ENCODE results near the gene COL18A1.

The COL18A1 gene

DNA sequence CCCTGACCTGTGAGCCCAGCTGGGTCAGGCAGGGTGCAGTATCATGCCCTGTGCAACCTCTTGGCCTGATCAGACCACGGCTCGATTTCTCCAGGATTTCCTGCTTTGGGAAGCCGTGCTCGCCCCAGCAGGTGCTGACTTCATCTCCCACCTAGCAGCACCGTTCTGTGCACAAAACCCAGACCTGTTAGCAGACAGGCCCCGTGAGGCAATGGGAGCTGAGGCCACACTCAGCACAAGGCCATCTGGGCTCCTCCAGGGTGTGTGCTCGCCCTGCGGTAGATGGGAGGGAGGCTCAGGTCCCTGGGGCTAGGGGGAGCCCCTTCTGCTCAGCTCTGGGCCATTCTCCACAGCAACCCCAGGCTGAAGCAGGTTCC is 107.6 kb downstream of the COL18A1 start:
- Mint-ChIP-seq H3K9me3 (no peaks in the 10 kb centered on the region), H3K4me3 (no peak overlapping the region), H3K36me3 (no peaks in the 10 kb centered on the region), H3K27ac (no peak overlapping the region), H3K4me1 (no peaks in the 10 kb centered on the region), H3K27me3 (no peaks in the 10 kb centered on the region)

DNA sequence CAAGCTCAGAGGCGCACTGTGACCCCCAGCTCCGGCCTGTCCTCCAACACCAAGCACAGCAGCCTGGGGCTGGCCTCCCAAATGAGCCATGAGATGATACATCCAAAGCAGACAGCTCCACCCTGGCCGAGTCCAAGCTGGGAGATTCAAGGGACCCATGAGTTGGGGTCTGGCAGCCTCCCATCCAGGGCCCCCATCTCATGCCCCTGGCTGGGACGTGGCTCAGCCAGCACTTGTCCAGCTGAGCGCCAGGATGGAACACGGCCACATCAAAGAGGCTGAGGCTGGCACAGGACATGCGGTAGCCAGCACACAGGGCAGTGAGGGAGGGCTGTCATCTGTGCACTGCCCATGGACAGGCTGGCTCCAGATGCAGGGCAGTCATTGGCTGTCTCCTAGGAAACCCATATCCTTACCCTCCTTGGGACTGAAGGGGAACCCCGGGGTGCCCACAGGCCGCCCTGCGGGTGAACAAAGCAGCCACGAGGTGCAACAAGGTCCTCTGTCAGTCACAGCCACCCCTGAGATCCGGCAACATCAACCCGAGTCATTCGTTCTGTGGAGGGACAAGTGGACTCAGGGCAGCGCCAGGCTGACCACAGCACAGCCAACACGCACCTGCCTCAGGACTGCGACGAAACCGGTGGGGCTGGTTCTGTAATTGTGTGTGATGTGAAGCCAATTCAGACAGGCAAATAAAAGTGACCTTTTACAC is 108.2 kb downstream of the COL18A1 start:
- Mint-ChIP-seq H3K4me3 (no peak overlapping the region), H3K27me3 (no peaks in the 10 kb centered on the region), H3K4me1 (peaks cover 5% of the 10 kb centered on the region), H3K9me3 (peaks cover 4% of the 10 kb centered on the region), H3K36me3 (peaks cover 5% of the 10 kb centered on the region), H3K27ac (no peak overlapping the region)

DNA sequence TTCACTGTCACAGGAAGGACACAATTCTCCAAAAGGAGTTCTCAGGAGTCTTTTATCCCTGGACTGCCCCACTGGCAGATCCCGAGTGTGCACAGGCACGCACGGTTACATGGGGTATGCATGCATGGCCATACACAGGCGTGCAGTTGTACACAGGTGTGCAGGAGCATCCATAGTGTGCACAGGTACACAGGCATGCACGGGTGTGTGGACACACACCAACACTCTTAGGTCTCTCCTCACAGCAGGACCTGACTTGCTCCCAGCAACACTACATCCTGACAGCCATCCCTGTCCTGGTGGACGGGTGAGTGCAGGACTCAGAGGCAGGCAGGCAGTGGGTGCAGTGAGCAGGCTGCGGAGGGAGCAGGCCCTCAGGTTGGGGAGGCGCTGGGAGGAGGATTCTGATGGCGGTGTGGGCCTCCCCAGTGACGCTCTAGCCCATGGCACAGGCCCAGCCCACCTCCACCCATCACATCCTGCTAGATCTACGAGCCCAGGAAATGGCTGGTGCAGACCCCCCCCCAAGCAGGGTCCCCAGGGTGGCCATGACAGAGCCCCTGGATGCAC is 108.9 kb downstream of the COL18A1 start:
- H3K9me3 Mint-ChIP-seq, result peaks cover 11% of the 10 kb centered on the region
- no peak overlapping the region for H3K4me3 Mint-ChIP-seq
- H3K27ac Mint-ChIP-seq, result peak overlapping the region; percentile 30
- H3K4me1 Mint-ChIP-seq, result peaks cover 5% of the 10 kb centered on the region
- H3K27me3 Mint-ChIP-seq, result no peaks in the 10 kb centered on the region
- peaks cover 11% of the 10 kb centered on the region for H3K36me3 Mint-ChIP-seq

GRCh38 chr21:45514311-45515021 is 109.5 kb downstream of the COL18A1 start:
- Mint-ChIP-seq H3K9me3 (peaks cover 17% of the 10 kb centered on the region), H3K27ac (no peak overlapping the region), H3K4me1 (peaks cover 5% of the 10 kb centered on the region), H3K36me3 (peaks cover 18% of the 10 kb centered on the region), H3K4me3 (no peak overlapping the region), H3K27me3 (no peaks in the 10 kb centered on the region)

GRCh38 chr21:45515241-45516061 is 110.5 kb downstream of the COL18A1 start:
- H3K27me3 Mint-ChIP-seq, result no peaks in the 10 kb centered on the region
- H3K4me3 Mint-ChIP-seq, result no peak overlapping the region
- peaks cover 27% of the 10 kb centered on the region for H3K36me3 Mint-ChIP-seq
- H3K9me3 Mint-ChIP-seq, result peaks cover 19% of the 10 kb centered on the region
- peaks cover 5% of the 10 kb centered on the region for H3K4me1 Mint-ChIP-seq
- H3K27ac Mint-ChIP-seq, result no peak overlapping the region

- H3K27ac Mint-ChIP-seq, result no peak overlapping the region
- H3K36me3 Mint-ChIP-seq, result peaks cover 34% of the 10 kb centered on the region
- peaks cover 5% of the 10 kb centered on the region for H3K4me1 Mint-ChIP-seq
- no peak overlapping the region for H3K4me3 Mint-ChIP-seq
- peaks cover 19% of the 10 kb centered on the region for H3K9me3 Mint-ChIP-seq
- no peaks in the 10 kb centered on the region for H3K27me3 Mint-ChIP-seq
Measured at GRCh38 chr21:45516071-45516670, 111.2 kb downstream of the COL18A1 start.

- no peak overlapping the region for H3K27ac Mint-ChIP-seq
- H3K4me3 Mint-ChIP-seq, result no peak overlapping the region
- H3K9me3 Mint-ChIP-seq, result peaks cover 19% of the 10 kb centered on the region
- H3K4me1 Mint-ChIP-seq, result peaks cover 5% of the 10 kb centered on the region
- H3K27me3 Mint-ChIP-seq, result no peaks in the 10 kb centered on the region
- peaks cover 39% of the 10 kb centered on the region for H3K36me3 Mint-ChIP-seq
Measured at GRCh38 chr21:45516671-45517151, 111.7 kb downstream of the COL18A1 start.

DNA sequence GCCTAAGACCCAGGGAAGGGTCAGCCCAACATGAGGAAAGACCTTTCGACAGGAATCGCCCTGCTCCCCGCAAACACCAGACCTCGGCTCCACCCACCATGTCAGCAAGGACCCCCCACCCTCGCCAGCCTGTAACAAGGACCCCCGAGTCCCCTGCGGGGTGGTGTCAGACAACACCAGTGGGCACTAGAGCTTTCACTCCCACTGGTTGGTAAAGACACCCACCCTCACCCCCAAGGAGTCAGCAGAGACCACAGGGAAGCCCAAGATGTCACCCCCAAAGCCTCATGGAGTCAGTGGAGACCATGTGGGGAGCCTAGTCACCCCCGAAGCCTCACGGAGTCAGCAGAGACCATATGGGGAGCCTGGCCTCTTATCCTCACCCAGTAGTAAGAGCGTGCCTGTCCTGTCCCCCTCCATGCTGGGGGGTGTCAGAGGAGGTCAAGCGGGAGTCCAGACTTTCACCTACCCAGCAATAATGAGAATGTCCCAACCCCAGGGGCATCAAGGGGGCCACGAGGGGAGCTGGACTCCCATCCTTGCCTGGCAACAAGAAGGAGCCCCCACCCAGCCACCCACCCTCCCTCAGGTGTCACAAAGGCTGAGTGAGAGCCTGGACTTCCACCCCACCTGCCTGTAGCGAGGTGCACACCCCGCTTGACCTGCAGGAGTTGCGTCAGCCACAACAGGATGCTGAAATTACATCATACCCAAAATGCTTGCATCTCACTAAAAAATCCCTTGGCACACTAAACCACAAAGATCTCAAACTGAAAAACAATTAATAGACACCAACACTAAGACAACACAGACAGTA is 112.5 kb downstream of the COL18A1 start:
- H3K9me3 Mint-ChIP-seq, result peaks cover 19% of the 10 kb centered on the region
- H3K27ac Mint-ChIP-seq, result peak overlapping the region; percentile 66
- peaks cover 5% of the 10 kb centered on the region for H3K4me1 Mint-ChIP-seq
- peaks cover 47% of the 10 kb centered on the region for H3K36me3 Mint-ChIP-seq
- no peak overlapping the region for H3K4me3 Mint-ChIP-seq
- no peaks in the 10 kb centered on the region for H3K27me3 Mint-ChIP-seq

GRCh38 chr21:45518742-45519141 is 113.8 kb downstream of the COL18A1 start:
- H3K9me3 Mint-ChIP-seq, result peaks cover 19% of the 10 kb centered on the region
- H3K36me3 Mint-ChIP-seq, result peaks cover 52% of the 10 kb centered on the region
- H3K4me1 Mint-ChIP-seq, result peaks cover 5% of the 10 kb centered on the region
- no peaks in the 10 kb centered on the region for H3K27me3 Mint-ChIP-seq
- no peak overlapping the region for H3K4me3 Mint-ChIP-seq
- H3K27ac Mint-ChIP-seq, result no peak overlapping the region

- no peak overlapping the region for H3K27ac Mint-ChIP-seq
- peaks cover 5% of the 10 kb centered on the region for H3K4me1 Mint-ChIP-seq
- peaks cover 52% of the 10 kb centered on the region for H3K36me3 Mint-ChIP-seq
- H3K27me3 Mint-ChIP-seq, result no peaks in the 10 kb centered on the region
- no peak overlapping the region for H3K4me3 Mint-ChIP-seq
- H3K9me3 Mint-ChIP-seq, result peaks cover 19% of the 10 kb centered on the region
Measured at GRCh38 chr21:45519182-45519581, 114.2 kb downstream of the COL18A1 start.

DNA sequence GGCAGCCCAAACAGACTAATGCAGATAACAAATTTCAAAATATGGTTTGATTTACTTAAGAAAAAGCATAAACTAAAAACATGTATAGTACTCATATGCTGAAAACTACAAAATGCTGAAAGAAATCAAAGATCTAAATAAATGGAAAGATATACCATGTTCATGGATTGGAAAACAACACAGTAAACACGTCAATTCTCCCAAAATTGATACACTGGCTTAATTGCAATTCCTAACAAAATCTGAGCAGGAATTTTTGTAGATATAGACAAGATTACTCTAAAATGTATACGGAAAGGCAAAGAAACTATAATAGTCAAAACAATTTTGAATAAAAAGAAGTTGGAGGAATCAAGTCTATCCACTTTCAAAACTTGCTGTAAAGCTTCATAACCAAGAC is 116.3 kb downstream of the COL18A1 start:
- no peak overlapping the region for H3K4me3 Mint-ChIP-seq
- H3K4me1 Mint-ChIP-seq, result peaks cover 5% of the 10 kb centered on the region
- H3K27ac Mint-ChIP-seq, result no peak overlapping the region
- H3K27me3 Mint-ChIP-seq, result no peaks in the 10 kb centered on the region
- peaks cover 52% of the 10 kb centered on the region for H3K36me3 Mint-ChIP-seq
- H3K9me3 Mint-ChIP-seq, result peaks cover 19% of the 10 kb centered on the region

DNA sequence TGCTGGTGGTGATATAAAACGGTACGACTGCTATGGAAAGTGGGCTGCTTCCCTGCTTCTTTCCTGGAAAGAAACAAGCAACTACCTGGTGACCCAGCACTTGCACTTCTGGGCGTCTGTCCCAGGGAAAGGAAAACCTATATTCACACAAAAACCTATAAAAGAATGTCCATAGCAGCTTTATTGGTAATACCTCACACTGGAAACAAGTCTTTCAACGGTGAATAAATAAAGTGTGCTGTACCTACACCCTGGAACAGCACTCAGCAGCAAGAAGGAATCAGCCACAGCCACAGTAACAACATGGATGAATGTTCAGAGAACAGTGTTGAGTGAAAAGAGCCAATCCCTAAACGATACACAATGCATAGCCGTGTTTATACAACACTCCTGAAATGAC is 117.4 kb downstream of the COL18A1 start:
- peaks cover 56% of the 10 kb centered on the region for H3K36me3 Mint-ChIP-seq
- H3K9me3 Mint-ChIP-seq, result peaks cover 19% of the 10 kb centered on the region
- peaks cover 5% of the 10 kb centered on the region for H3K4me1 Mint-ChIP-seq
- H3K27me3 Mint-ChIP-seq, result no peaks in the 10 kb centered on the region
- no peak overlapping the region for H3K27ac Mint-ChIP-seq
- H3K4me3 Mint-ChIP-seq, result no peak overlapping the region

DNA sequence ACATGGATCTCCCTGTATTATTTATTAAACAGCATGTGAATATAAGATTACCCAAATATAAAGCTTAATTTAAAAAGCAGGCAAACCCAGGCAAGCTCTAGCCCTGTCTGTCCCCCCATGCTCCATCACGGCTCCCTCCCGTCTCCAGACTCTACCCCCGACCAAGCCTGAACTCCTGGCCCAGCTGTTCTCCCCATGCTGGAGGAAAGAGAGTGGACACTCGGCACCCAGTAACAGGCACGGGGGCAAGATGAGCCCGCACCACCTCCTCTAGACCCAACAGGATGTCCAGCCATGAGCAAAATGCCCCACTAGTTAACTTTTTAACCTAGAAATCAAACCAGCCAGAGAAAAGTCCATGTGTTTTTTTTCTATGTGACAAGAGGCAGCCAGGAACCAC is 118.0 kb downstream of the COL18A1 start:
- H3K27ac Mint-ChIP-seq, result no peak overlapping the region
- H3K9me3 Mint-ChIP-seq, result peaks cover 16% of the 10 kb centered on the region
- no peak overlapping the region for H3K4me3 Mint-ChIP-seq
- peaks cover 2% of the 10 kb centered on the region for H3K4me1 Mint-ChIP-seq
- H3K27me3 Mint-ChIP-seq, result no peaks in the 10 kb centered on the region
- H3K36me3 Mint-ChIP-seq, result peaks cover 53% of the 10 kb centered on the region

- Mint-ChIP-seq H3K9me3 (peaks cover 11% of the 10 kb centered on the region), H3K27ac (no peak overlapping the region), H3K4me1 (no peaks in the 10 kb centered on the region), H3K27me3 (no peaks in the 10 kb centered on the region), H3K4me3 (no peak overlapping the region), H3K36me3 (peaks cover 47% of the 10 kb centered on the region)
Measured at GRCh38 chr21:45523411-45524101, 118.6 kb downstream of the COL18A1 start.
